ENCODE data around the gene LGALS1.

Gene LGALS1

GRCh38 chr22:37728620-37729019, 53.2 kb downstream of the LGALS1 start:
- Histone ChIP-seq H3K27ac (replicated peaks) (no peak overlapping the region), H3K4me3 (replicated peaks; ENCODE audit: insufficient read depth, low read length) (no peak overlapping the region), H3K27me3 (ENCODE audit: insufficient read depth, poor library complexity, severe bottlenecking) (no peaks in the 10 kb centered on the region)
- DNase-seq (ENCODE audit: low read depth in 1 of 2, low spot score in 1 of 2), result no peak
- TF ChIP-seq SPI1 (IDR thresholded peaks at IDR 0.05; ENCODE audit: borderline replicate concordance, low read depth) (no peak), GABPA (IDR thresholded peaks at IDR 0.05; ENCODE audit: low read depth) (no peak)
